GM23338 (cell line): ENCODE data around the gene KEAP1. TPM values are rescaled to one million over a fixed set of nuclear protein-coding genes. Genes with fewer than 3 reads are reported as not detected.

ENCODE experiments used
- ATAC-seq: fragments of 200-7000 bp; cut with Tn5 transposase; 3 replicates; pipeline ENCODE4 v1.9.1; 2020
- DNase-seq: peaks from one replicate; pipeline ENCODE4 v3.0.0-alpha.2; 2015; ENCODE audit warnings: low spot score
- H2AFZ ChIP-seq: fragments of 200-600 bp; sonication (generic); 2 replicates; pipeline ENCODE4 v1.8.0; 2016; ENCODE audit warnings: antibody characterized with exemption, mild to moderate bottlenecking, moderate library complexity
- H3F3A ChIP-seq: fragments of 200-600 bp; sonication (generic); replicated peaks from 2 replicates; pipeline ENCODE4 v1.8.0; 2017; ENCODE audit warnings: antibody characterized with exemption, mixed run types, low read depth
- H3K27ac ChIP-seq: fragments of 200-600 bp; sonication (generic); 2 replicates; pipeline ENCODE4 v1.6.1; 2016; ENCODE audit warnings: low read depth
- H3K27me3 ChIP-seq: fragments of 200-600 bp; sonication (generic); 2 replicates; pipeline ENCODE4 v1.8.0; 2016; ENCODE audit warnings: mild to moderate bottlenecking, mixed run types, moderate library complexity; ENCODE audit not compliant: insufficient read depth
- H3K36me3 ChIP-seq: fragments of 200-600 bp; sonication (generic); 2 replicates; pipeline ENCODE4 v1.8.0; 2016; ENCODE audit warnings: mild to moderate bottlenecking; ENCODE audit not compliant: insufficient read depth
- H3K4me1 ChIP-seq: fragments of 200-600 bp; sonication (generic); 2 replicates; pipeline ENCODE4 v1.8.0; 2016; ENCODE audit warnings: mild to moderate bottlenecking, moderate library complexity; ENCODE audit not compliant: insufficient read depth
- H3K4me2 ChIP-seq: fragments of 200-600 bp; sonication (generic); 2 replicates; pipeline ENCODE4 v1.7.1; 2017; ENCODE audit warnings: mixed run types
- H3K4me3 ChIP-seq: fragments of 200-600 bp; sonication (generic); 2 replicates; pipeline ENCODE4 v1.6.1; 2016; ENCODE audit warnings: mixed run types
- H3K79me2 ChIP-seq: fragments of 200-600 bp; sonication (generic); replicated peaks from 2 replicates; pipeline ENCODE4 v1.8.0; 2017; ENCODE audit warnings: mild to moderate bottlenecking; ENCODE audit not compliant: insufficient read depth
- H3K9me2 ChIP-seq: fragments of 200-600 bp; sonication (generic); 2 replicates; pipeline ENCODE4 v1.8.0; 2017; ENCODE audit not compliant: insufficient read depth
- H4K20me1 ChIP-seq: fragments of 200-600 bp; sonication (generic); replicated peaks from 2 replicates; pipeline ENCODE4 v1.8.0; 2017; ENCODE audit warnings: mild to moderate bottlenecking; ENCODE audit not compliant: insufficient read depth
- H3K27ac Mint-ChIP-seq: 2 replicates; pipeline ENCODE4 v1.8.0; 2020; ENCODE audit warnings: inconsistent platforms, mild to moderate bottlenecking, moderate library complexity, mixed read lengths
- H3K27me3 Mint-ChIP-seq: 3 replicates; pipeline ENCODE4 v1.8.0; 2022; ENCODE audit warnings: low read depth, mild to moderate bottlenecking, moderate library complexity, mixed read lengths, inconsistent platforms; ENCODE audit not compliant: insufficient read depth, poor library complexity
- H3K36me3 Mint-ChIP-seq: 3 replicates; pipeline ENCODE4 v1.8.0; 2021; ENCODE audit warnings: low read depth, mild to moderate bottlenecking, inconsistent platforms, moderate library complexity, mixed read lengths
- H3K4me1 Mint-ChIP-seq: 3 replicates; pipeline ENCODE4 v1.8.0; 2020; ENCODE audit warnings: mild to moderate bottlenecking, inconsistent platforms, mixed read lengths
- H3K4me3 Mint-ChIP-seq: 3 replicates; pipeline ENCODE4 v1.8.0; 2021; ENCODE audit warnings: moderate library complexity, mild to moderate bottlenecking, inconsistent platforms, mixed read lengths
- H3K9me3 Mint-ChIP-seq: 3 replicates; pipeline ENCODE4 v1.8.0; 2020; ENCODE audit warnings: moderate library complexity, mild to moderate bottlenecking, inconsistent platforms, mixed read lengths
- CREB1 ChIP-seq: fragments of 250-450 bp; sonication (Bioruptor Pico); IDR thresholded peaks from 2 replicates; pipeline ENCODE4 v1.5.0; 2020; ENCODE audit warnings: low read depth, mild to moderate bottlenecking, moderate library complexity
- CTCF ChIP-seq, 2 experiments: fragments of 200-600 bp in 1 of 2; sonication (generic) in 1 of 2; conservative IDR thresholded peaks; 2 replicates each; pipeline versions ENCODE4 v1.5.1 to v1.6.1; 2016 to 2017; ENCODE audit warnings: antibody characterized with exemption in 2 of 2, low read depth in 2 of 2, mild to moderate bottlenecking in 2 of 2, moderate library complexity in 1 of 2
- ETS1 ChIP-seq: IDR thresholded peaks from 2 replicates; pipeline ENCODE4 v1.6.1; 2016; ENCODE audit warnings: antibody characterized with exemption
- EZH2 ChIP-seq: fragments of 200-600 bp; sonication (generic); IDR thresholded peaks from one replicate; pipeline ENCODE4 v1.8.0; 2017; ENCODE audit warnings: antibody characterized with exemption, mild to moderate bottlenecking, low read depth; ENCODE audit not compliant: unreplicated experiment
- JUNB ChIP-seq: IDR thresholded peaks from one replicate; pipeline ENCODE4 v1.6.1; 2016; ENCODE audit warnings: antibody characterized with exemption; ENCODE audit not compliant: unreplicated experiment
- NANOG ChIP-seq: IDR thresholded peaks from 2 replicates; pipeline ENCODE4 v1.6.1; 2016; ENCODE audit warnings: antibody characterized with exemption, borderline replicate concordance
- POLR2AphosphoS5 ChIP-seq: IDR thresholded peaks from 2 replicates; pipeline ENCODE4 v1.6.1; 2016; ENCODE audit warnings: antibody characterized with exemption, low read depth
- STAT1 ChIP-seq: IDR thresholded peaks from one replicate; pipeline ENCODE4 v1.6.1; 2016; ENCODE audit warnings: antibody characterized with exemption; ENCODE audit not compliant: unreplicated experiment
- ZNF114 ChIP-seq: fragments of 250-450 bp; sonication (Bioruptor Pico); IDR thresholded peaks from 2 replicates; pipeline ENCODE4 v1.5.0; 2020; ENCODE audit warnings: mild to moderate bottlenecking, moderate library complexity
- ZNF331 ChIP-seq: fragments of 250-450 bp; sonication (Bioruptor Pico); IDR thresholded peaks from 2 replicates; pipeline ENCODE4 v1.5.0; 2020; ENCODE audit warnings: low read depth, mild to moderate bottlenecking, moderate library complexity
- polyA plus RNA-seq: library from polyadenylated mRNA; unstranded; fragments of >200 nt; fragmentation: Nextera tagmentation; extraction: Ambion mirVana; gene quantifications from 2 replicates; pipeline ENCODE4 v1.2.1, GENCODE V29; 2016
- total RNA-seq: library from RNA; depleted of rRNA; stranded (reverse); fragments of >200 nt; shearing (Covaris generic); gene quantifications from 2 replicates; pipeline ENCODE4 v1.2.3, GENCODE V29; 2014
- TF ChIP-seq, protein P1 (sequence below): IDR thresholded peaks from one replicate; pipeline ENCODE4 v1.6.1; 2018; ENCODE audit warnings: antibody characterized with exemption; ENCODE audit not compliant: unreplicated experiment

Gene KEAP1
- total and polyA plus RNA-seq, 2 experiments from 2014 or later: 57.8 to 77.5 TPM

DNA sequence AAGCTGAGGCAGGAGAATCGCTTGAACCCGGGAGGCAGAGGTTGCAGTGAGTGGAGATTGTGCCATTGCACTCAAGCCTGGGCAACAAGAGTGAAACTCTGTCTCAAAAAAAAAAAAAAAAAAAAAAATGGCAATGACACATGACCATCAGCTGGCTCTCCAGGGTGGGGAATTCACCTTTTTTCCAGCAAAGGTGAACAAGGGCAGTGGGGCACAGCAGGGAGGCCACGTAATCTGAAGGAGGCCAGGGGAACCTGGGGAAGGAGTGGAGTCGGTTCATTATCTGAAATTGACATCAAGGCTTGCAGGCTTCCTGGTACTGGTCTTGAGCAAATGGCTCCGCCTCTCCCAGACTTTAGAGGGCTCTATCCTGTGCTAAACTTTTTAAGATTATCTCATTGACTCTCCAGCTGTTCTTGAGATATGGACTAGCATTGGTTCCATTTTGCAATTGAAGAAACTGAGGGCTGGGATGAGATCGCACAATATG is 28.1 kb downstream of the KEAP1 start:
- no peak overlapping the region for H2AFZ ChIP-seq
- H3K4me3 Mint-ChIP-seq: no peak overlapping the region
- H3K9me2 ChIP-seq: no peaks in the 10 kb centered on the region
- no peaks in the 10 kb centered on the region for H3K4me1 ChIP-seq
- H3K36me3 ChIP-seq: no peaks in the 10 kb centered on the region
- peaks cover 4% of the 10 kb centered on the region; the same call in 2 of the 3 replicates for H3K4me1 Mint-ChIP-seq
- H3K9me3 Mint-ChIP-seq: no peaks in the 10 kb centered on the region; the same call in 2 of the 3 replicates
- H3K27me3 Mint-ChIP-seq: peaks cover 17% of the 10 kb centered on the region
- H3F3A ChIP-seq: no peaks in the 10 kb centered on the region
- no peak overlapping the region for H3K27ac Mint-ChIP-seq
- DNase-seq: no peak
- H3K36me3 Mint-ChIP-seq: no peaks in the 10 kb centered on the region
- H4K20me1 ChIP-seq: no peaks in the 10 kb centered on the region
- no peak for ATAC-seq
- H3K27me3 ChIP-seq: peaks cover 13% of the 10 kb centered on the region
- no peak overlapping the region for H3K4me3 ChIP-seq
- no peak overlapping the region for H3K27ac ChIP-seq
- H3K4me2 ChIP-seq: no peak overlapping the region
- H3K79me2 ChIP-seq: no peaks in the 10 kb centered on the region
- no peak for TF ChIP-seq EZH2
- TF ChIP-seq CREB1: no peak
- TF ChIP-seq, protein P1, sequence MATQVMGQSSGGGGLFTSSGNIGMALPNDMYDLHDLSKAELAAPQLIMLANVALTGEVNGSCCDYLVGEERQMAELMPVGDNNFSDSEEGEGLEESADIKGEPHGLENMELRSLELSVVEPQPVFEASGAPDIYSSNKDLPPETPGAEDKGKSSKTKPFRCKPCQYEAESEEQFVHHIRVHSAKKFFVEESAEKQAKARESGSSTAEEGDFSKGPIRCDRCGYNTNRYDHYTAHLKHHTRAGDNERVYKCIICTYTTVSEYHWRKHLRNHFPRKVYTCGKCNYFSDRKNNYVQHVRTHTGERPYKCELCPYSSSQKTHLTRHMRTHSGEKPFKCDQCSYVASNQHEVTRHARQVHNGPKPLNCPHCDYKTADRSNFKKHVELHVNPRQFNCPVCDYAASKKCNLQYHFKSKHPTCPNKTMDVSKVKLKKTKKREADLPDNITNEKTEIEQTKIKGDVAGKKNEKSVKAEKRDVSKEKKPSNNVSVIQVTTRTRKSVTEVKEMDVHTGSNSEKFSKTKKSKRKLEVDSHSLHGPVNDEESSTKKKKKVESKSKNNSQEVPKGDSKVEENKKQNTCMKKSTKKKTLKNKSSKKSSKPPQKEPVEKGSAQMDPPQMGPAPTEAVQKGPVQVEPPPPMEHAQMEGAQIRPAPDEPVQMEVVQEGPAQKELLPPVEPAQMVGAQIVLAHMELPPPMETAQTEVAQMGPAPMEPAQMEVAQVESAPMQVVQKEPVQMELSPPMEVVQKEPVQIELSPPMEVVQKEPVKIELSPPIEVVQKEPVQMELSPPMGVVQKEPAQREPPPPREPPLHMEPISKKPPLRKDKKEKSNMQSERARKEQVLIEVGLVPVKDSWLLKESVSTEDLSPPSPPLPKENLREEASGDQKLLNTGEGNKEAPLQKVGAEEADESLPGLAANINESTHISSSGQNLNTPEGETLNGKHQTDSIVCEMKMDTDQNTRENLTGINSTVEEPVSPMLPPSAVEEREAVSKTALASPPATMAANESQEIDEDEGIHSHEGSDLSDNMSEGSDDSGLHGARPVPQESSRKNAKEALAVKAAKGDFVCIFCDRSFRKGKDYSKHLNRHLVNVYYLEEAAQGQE: no peak

DNA sequence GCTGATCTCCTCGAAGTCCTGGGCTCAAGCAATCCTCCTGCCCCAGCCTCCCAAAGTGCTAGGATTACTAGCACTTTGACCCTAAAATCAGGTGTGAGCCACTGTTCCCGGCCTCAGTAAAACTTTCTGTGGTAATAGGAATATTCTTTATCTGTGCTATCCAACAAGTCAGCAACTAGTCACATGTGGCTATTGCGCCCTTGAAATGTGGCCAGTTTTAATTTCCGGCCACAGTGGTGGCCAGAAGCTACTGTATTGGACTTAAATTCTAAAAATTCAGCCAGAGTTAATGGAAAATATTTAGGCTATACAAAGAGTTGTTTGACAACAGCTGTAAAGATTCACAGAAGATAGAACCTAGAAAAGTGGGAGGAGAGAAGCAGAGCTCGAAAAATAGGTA is 30.0 kb downstream of the KEAP1 start:
- Histone ChIP-seq H3K4me1 (peaks cover 16% of the 10 kb centered on the region), H3K27me3 (no peaks in the 10 kb centered on the region), H3K27ac (no peak overlapping the region), H4K20me1 (no peaks in the 10 kb centered on the region), H2AFZ (no peak overlapping the region), H3K9me2 (no peaks in the 10 kb centered on the region), H3K36me3 (no peaks in the 10 kb centered on the region), H3F3A (no peaks in the 10 kb centered on the region), H3K79me2 (no peaks in the 10 kb centered on the region), H3K4me3 (no peak overlapping the region), H3K4me2 (no peak overlapping the region)
- Mint-ChIP-seq H3K27me3 (peaks cover 3% of the 10 kb centered on the region), H3K4me3 (no peak overlapping the region), H3K4me1 (peaks cover 14% of the 10 kb centered on the region), H3K27ac (no peak overlapping the region), H3K36me3 (no peaks in the 10 kb centered on the region), H3K9me3 (no peaks in the 10 kb centered on the region)
- no peak for DNase-seq
- no peak for ATAC-seq
- TF ChIP-seq ZNF331 (CRISPR knock-in tag): no peak
- TF ChIP-seq STAT1: no peak
- no peak for TF ChIP-seq ETS1
- no peak for TF ChIP-seq POLR2AphosphoS5
- TF ChIP-seq EZH2: no peak
- TF ChIP-seq CREB1: no peak
- TF ChIP-seq ZNF114 (CRISPR knock-in tag): no peak
- TF ChIP-seq CTCF (conservative IDR thresholded peaks at IDR 0.05; ENCODE audit: low read depth in 2 of 2): no peak
- TF ChIP-seq, protein P1: no peak
- no peak for TF ChIP-seq JUNB
- no peak for TF ChIP-seq NANOG
